GM21529 (cell line): Measurements from ENCODE around the gene IL17RB.

Experiments used
- ATAC-seq: cut with Tn5 transposase; IDR thresholded peaks from one replicate; pipeline ENCODE4 v1.9.1; 2021; ENCODE audit not compliant: unreplicated experiment

IL17RB gene

GRCh38 chr3:53902067-53902466 lies 55.7 kb downstream of the IL17RB start:
- no peak for ATAC-seq

GRCh38 chr3:53902711-53903110 lies 56.3 kb downstream of the IL17RB start:
- no peak for ATAC-seq

GRCh38 chr3:53913401-53913800 lies 67.0 kb downstream of the IL17RB start:
- no peak for ATAC-seq
